Measurements from ENCODE around the gene SMIM9. TPM values are rescaled to one million over a fixed set of nuclear protein-coding genes. Genes with fewer than 3 reads are reported as not detected.
"Not testable (repeated sequence)": the region's sequence is repeated elsewhere in the genome, so short reads cannot be mapped to it uniquely, and the experiment has no call there.

The SMIM9 gene
- not detected for total RNA-seq

GRCh38 chrX:154834562-154834961, at the start of gene SMIM9:
TSS of gene SMIM9 (minus strand) at chrX:154834662. CDS start at chrX:154830856, 3,806 bp downstream.
- Mint-ChIP-seq H3K36me3 (ENCODE audit: insufficient read depth) (no peaks in the 10 kb centered on the region), H3K27me3 (ENCODE audit: low read depth) (no peaks in the 10 kb centered on the region), H3K4me1 (ENCODE audit: low read depth) (peaks cover 4% of the 10 kb centered on the region), H3K4me3 (no peak within 1 kb of the TSS), H3K9me3 (no peaks in the 10 kb centered on the region)
- ATAC-seq (no peak), DNase-seq (no peak)

DNA sequence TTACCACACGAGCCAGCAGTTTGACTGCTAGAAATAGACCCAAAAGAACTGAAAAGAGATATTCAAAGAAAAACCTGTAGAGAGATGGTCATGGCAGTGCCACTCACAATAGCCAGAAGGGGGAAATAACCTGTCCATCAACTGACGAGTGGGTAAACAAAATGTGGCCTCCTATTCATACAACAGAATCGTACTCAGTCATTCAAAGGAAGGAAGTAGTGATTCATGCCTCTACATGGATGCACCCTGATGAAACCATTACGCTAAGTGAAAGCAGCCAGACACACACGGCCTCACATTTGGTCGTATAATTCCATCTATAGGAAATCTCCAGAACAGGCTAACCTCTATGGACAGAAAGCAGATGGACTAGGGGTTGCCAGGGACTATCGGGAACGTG, 49.6 kb upstream of the SMIM9 start:
- H3K4me3 Mint-ChIP-seq; H3K9me3 Mint-ChIP-seq; H3K4me1 Mint-ChIP-seq (ENCODE audit: low read depth); DNase-seq; H3K27me3 Mint-ChIP-seq (ENCODE audit: low read depth); H3K36me3 Mint-ChIP-seq (ENCODE audit: insufficient read depth): not testable (repeated sequence)
- ATAC-seq, result peak in 1 of 2 donors; percentile 21

DNA sequence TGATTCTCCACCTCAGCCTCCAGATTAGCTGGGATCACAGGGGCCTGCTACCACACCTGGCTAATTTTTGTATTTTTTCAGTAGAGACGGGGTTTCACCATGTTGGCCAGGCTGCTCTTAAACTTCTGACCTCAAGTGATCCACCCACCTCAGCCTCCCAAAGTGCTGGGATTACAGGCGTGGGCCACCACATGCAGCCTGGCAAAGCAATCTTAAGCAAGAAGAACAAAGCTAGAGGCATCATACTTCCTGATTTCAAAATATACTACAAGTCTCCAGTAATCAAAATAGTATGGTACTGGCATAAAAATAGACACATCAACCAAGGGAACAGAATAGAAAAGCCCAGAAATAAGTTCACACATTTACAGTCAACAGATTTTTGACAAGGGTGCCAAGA, 38.9 kb upstream of the SMIM9 start:
- H3K9me3 Mint-ChIP-seq, result peaks cover 5% of the 10 kb centered on the region
- no peak overlapping the region for H3K4me3 Mint-ChIP-seq
- H3K27me3 Mint-ChIP-seq (ENCODE audit: low read depth), result no peaks in the 10 kb centered on the region
- no peaks in the 10 kb centered on the region for H3K4me1 Mint-ChIP-seq (ENCODE audit: low read depth)
- ATAC-seq (no peak), DNase-seq (no peak)
- H3K36me3 Mint-ChIP-seq (ENCODE audit: insufficient read depth), result no peaks in the 10 kb centered on the region

DNA sequence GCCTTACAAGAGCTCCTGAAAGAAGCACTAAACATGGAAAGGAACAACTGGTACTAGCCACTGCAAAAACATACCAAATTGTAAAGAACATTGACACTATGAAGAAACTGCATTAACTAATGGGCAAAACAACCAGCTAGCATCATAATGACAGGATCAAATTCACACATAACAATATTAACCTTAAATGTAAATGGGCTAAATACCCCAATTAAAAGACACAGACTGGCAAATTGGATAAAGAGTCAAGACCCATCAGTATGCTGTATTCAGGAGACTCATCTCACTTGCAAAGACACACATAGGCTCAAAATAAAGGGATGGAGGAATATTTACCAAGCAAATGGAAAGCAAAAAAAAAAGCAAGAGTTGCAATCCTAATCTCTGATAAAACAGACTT, 34.1 kb upstream of the SMIM9 start:
- not testable (repeated sequence) for H3K27me3 Mint-ChIP-seq (ENCODE audit: low read depth); H3K4me3 Mint-ChIP-seq; ATAC-seq; H3K36me3 Mint-ChIP-seq (ENCODE audit: insufficient read depth); DNase-seq; H3K4me1 Mint-ChIP-seq (ENCODE audit: low read depth)
- peaks cover 15% of the 10 kb centered on the region for H3K9me3 Mint-ChIP-seq

DNA sequence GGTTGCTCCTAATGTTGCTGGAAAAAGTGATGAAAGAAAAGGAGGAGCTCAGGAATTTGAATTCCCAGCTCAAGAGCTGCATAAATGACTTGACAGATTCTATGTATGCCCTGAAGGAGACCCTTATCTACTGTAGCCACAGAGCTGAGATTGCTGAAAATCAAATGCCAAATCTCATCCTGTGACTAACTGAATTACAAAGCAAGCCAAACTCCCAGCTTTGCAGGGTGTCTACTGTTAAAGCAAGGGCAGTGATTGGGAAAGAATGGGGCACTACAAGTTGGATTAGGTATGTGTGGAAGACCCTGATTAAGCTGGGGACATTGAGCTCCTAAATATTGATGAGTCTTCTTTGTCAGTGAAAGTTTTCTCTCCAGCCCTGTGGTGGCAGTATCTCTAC, 20.8 kb upstream of the SMIM9 start:
- no peaks in the 10 kb centered on the region for H3K9me3 Mint-ChIP-seq
- DNase-seq (no peak), ATAC-seq (no peak)
- no peaks in the 10 kb centered on the region for H3K4me1 Mint-ChIP-seq (ENCODE audit: low read depth)
- H3K36me3 Mint-ChIP-seq (ENCODE audit: insufficient read depth), result peaks cover 7% of the 10 kb centered on the region
- no peak overlapping the region for H3K4me3 Mint-ChIP-seq
- H3K27me3 Mint-ChIP-seq (ENCODE audit: low read depth), result no peaks in the 10 kb centered on the region

- no peaks in the 10 kb centered on the region for H3K9me3 Mint-ChIP-seq
- DNase-seq (no peak), ATAC-seq (no peak)
- no peaks in the 10 kb centered on the region for H3K27me3 Mint-ChIP-seq (ENCODE audit: low read depth)
- no peak overlapping the region for H3K4me3 Mint-ChIP-seq
- no peaks in the 10 kb centered on the region for H3K4me1 Mint-ChIP-seq (ENCODE audit: low read depth)
- H3K36me3 Mint-ChIP-seq (ENCODE audit: insufficient read depth), result peaks cover 3% of the 10 kb centered on the region
Observed at GRCh38 chrX:154850957-154851611, 16.6 kb upstream of the SMIM9 start.

DNA sequence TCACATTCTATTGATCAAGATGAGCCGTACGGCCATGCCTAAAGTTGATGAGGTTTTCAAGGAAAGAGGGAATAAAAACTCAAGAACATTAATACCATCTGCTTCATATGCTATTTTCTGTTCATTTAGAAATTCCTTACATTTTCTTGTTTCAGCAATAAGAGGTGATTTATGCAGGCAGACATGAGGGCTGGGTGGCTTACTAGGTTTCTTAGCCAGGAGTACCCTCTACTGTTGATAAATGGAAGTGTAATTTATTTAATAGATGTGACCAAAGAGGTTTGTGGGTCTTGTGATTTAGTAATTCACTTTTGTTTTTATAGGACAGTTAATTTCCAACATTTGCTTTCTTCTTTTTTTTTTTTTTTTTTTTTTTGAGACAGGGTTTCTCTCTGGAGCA, 6.4 kb upstream of the SMIM9 start:
- Mint-ChIP-seq H3K36me3 (ENCODE audit: insufficient read depth) (no peaks in the 10 kb centered on the region), H3K4me3 (no peak overlapping the region), H3K9me3 (no peaks in the 10 kb centered on the region), H3K27me3 (ENCODE audit: low read depth) (no peaks in the 10 kb centered on the region), H3K4me1 (ENCODE audit: low read depth) (no peaks in the 10 kb centered on the region)
- ATAC-seq (no peak), DNase-seq (no peak)

DNA sequence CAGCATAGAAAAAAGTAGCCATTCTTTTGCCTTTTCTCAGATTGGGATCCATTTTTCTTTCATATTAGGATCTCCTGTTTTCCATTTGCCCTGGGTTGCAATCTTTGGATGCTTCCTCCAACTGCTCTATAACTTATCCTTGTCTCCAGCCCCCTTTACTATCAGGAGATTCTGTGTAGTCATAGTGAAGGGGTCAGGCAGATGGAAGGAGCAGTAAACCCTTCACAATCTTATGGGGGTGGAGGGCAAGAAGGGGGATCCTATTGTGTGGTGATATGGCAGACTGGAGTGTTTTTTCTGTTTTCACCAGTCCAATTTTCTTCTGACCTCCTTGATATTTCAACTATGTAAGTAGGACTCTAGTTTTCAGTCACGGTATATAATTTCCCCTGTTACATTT, 1.7 kb upstream of the SMIM9 start:
- no peaks in the 10 kb centered on the region for H3K36me3 Mint-ChIP-seq (ENCODE audit: insufficient read depth)
- no peaks in the 10 kb centered on the region for H3K27me3 Mint-ChIP-seq (ENCODE audit: low read depth)
- H3K4me3 Mint-ChIP-seq, result no peak overlapping the region
- H3K4me1 Mint-ChIP-seq (ENCODE audit: low read depth), result no peaks in the 10 kb centered on the region
- no peaks in the 10 kb centered on the region for H3K9me3 Mint-ChIP-seq
- DNase-seq, result no peak
- no peak for ATAC-seq

DNA sequence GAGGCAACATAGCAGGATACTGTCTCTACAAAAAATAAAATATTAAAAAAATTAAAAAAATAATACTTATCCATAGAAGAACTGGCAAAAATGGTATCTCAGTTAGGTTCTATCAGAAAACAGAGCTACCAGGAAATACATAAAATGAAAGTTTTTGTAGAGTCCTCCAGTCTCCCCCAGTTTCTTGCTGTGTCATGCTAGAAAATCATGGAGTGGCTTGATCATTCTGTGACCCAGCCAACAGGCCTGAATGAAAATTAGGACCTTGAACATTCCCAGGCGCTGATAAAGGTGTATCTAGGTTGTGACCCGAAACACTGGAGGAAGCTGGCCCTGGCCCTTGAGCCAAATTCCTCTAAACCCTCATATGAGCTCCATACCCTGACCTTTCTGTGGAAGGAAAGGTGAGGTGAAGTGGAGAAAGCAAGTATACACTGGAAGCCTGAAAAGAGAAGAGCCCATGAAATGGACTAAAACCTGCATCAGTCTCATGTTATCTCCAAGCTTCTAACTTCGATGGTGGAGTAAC, 652 bp downstream of the SMIM9 start:
- Mint-ChIP-seq H3K9me3 (no peaks in the 10 kb centered on the region), H3K27me3 (ENCODE audit: low read depth) (no peaks in the 10 kb centered on the region), H3K4me1 (ENCODE audit: low read depth) (peaks cover 8% of the 10 kb centered on the region), H3K36me3 (ENCODE audit: insufficient read depth) (no peaks in the 10 kb centered on the region), H3K4me3 (no peak overlapping the region)
- DNase-seq (no peak), ATAC-seq (no peak)

- Mint-ChIP-seq H3K9me3 (no peaks in the 10 kb centered on the region), H3K4me3 (no peak overlapping the region), H3K4me1 (ENCODE audit: low read depth) (peaks cover 22% of the 10 kb centered on the region), H3K27me3 (ENCODE audit: low read depth) (no peaks in the 10 kb centered on the region), H3K36me3 (ENCODE audit: insufficient read depth) (no peaks in the 10 kb centered on the region)
- ATAC-seq (no peak), DNase-seq (no peak)
Observed at GRCh38 chrX:154829926-154830442, 4.5 kb downstream of the SMIM9 start.

- no peak for DNase-seq
- H3K4me1 Mint-ChIP-seq (ENCODE audit: low read depth), result peaks cover 22% of the 10 kb centered on the region
- no peaks in the 10 kb centered on the region for H3K9me3 Mint-ChIP-seq
- no peaks in the 10 kb centered on the region for H3K36me3 Mint-ChIP-seq (ENCODE audit: insufficient read depth)
- no peak overlapping the region for H3K4me3 Mint-ChIP-seq
- H3K27me3 Mint-ChIP-seq (ENCODE audit: low read depth), result no peaks in the 10 kb centered on the region
- no peak for ATAC-seq
Observed at GRCh38 chrX:154829134-154829533, 5.3 kb downstream of the SMIM9 start.

- H3K36me3 Mint-ChIP-seq (ENCODE audit: insufficient read depth), result no peaks in the 10 kb centered on the region
Observed at GRCh38 chrX:154828016-154828408, 6.5 kb downstream of the SMIM9 start.

DNA sequence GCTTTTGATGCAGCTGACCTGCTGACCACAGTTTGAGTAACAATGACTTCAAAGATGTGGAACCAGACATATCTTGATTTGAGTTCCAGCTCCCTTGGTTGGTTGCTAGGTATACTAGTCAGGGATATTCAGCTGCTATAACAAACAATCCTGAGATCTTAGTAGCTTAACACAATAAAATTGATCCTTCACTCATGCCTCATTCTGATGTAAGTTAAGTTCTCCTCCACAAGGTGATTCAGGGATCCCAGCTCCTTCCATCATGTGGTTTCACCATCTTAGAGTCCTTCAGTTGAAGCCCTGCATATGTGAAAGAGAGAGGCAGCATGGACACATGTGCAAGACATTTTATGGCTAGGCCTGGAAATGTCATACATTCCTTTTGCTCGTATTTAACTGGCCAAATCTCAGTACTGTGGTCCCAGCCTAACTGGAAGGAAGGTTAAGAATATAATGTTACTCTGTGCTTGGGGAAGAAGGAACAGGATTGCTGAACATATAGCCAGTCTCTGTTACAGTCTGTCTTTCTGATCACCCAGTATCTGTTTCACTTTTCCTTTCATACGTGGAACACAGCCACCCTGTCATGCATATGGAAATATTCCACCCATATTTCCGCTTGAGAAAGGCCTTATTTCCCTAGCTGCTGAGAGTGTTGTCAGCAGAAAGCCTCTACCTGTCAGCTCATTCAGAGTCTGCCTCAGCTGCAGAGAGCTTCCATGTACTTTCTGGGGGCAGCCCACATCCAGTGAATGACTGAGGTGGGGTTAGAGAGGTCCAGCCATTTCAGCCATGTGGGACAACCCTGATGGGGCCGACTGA, 7.1 kb downstream of the SMIM9 start:
- no peaks in the 10 kb centered on the region for H3K36me3 Mint-ChIP-seq (ENCODE audit: insufficient read depth)
- no peaks in the 10 kb centered on the region for H3K9me3 Mint-ChIP-seq
- H3K4me1 Mint-ChIP-seq (ENCODE audit: low read depth), result peaks cover 22% of the 10 kb centered on the region
- DNase-seq (no peak), ATAC-seq (peak in 1 of 2 donors; percentile 66)
- H3K4me3 Mint-ChIP-seq, result peak overlapping the region; percentile 11
- no peaks in the 10 kb centered on the region for H3K27me3 Mint-ChIP-seq (ENCODE audit: low read depth)

More at GRCh38 chrX:154828016-154828408, 6.5 kb downstream of the SMIM9 start:
- no peaks in the 10 kb centered on the region for H3K9me3 Mint-ChIP-seq
- ATAC-seq, result no peak
- DNase-seq, result no peak
- no peaks in the 10 kb centered on the region for H3K27me3 Mint-ChIP-seq (ENCODE audit: low read depth)
- no peak overlapping the region for H3K4me3 Mint-ChIP-seq
- H3K4me1 Mint-ChIP-seq (ENCODE audit: low read depth), result peaks cover 22% of the 10 kb centered on the region

GRCh38 chrX:154825586-154825985, 8.9 kb downstream of the SMIM9 start:
- DNase-seq; ATAC-seq; H3K36me3 Mint-ChIP-seq (ENCODE audit: insufficient read depth); H3K9me3 Mint-ChIP-seq; H3K27me3 Mint-ChIP-seq (ENCODE audit: low read depth); H3K4me3 Mint-ChIP-seq: not testable (repeated sequence)
- peaks cover 22% of the 10 kb centered on the region for H3K4me1 Mint-ChIP-seq (ENCODE audit: low read depth)

- Mint-ChIP-seq H3K27me3 (ENCODE audit: low read depth) (no peaks in the 10 kb centered on the region), H3K9me3 (no peaks in the 10 kb centered on the region), H3K4me1 (ENCODE audit: low read depth) (peaks cover 18% of the 10 kb centered on the region), H3K4me3 (no peak overlapping the region), H3K36me3 (ENCODE audit: insufficient read depth) (no peaks in the 10 kb centered on the region)
- DNase-seq, result no peak
- ATAC-seq, result no peak
Observed at GRCh38 chrX:154824638-154825037, 9.8 kb downstream of the SMIM9 start.

Measured in activated T-cell treated with anti-CD3 and anti-CD28 coated beads, Interleukin-2, amount 50 U/mL, for 4 hours (primary cell).